Stimulated activated CD8-positive, alpha-beta memory T cell treated with anti-CD3 and anti-CD28 coated beads, Interleukin-12 subunit alpha, Interleukin-12 subunit beta, amount 100 ng/mL, for 1 hour (primary cell): Measurements from ENCODE around the gene MROH7.

ENCODE experiments used
- DNase-seq: peaks from one replicate; pipeline ENCODE4 v3.0.0-alpha.2; 2020; ENCODE audit warnings: low read depth

MROH7 gene

DNA sequence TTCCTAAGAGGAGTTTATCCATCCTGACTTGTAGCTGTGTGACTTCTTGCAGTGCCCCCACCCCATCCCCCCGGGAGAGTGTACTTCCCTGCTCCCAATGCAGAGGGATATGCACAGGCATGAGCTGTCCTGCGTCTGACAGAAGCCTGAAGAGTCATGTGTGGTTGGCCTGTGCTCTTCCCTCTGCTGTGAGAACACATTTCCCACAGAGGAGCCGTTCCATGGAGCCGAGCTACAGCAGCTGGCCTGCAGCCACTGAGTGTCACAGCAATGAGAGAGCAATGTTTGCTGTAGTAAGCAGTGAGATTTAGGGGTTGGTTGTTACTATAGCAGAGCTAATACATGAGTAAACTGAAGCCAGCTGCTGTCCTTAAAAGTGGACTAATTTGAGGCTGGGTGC is 100.7 kb downstream of the MROH7 start:
- no peak for DNase-seq

- no peak for DNase-seq
These were observed 102.0 kb downstream of the MROH7 start for GRCh38 chr1:54743416-54744226.

DNA sequence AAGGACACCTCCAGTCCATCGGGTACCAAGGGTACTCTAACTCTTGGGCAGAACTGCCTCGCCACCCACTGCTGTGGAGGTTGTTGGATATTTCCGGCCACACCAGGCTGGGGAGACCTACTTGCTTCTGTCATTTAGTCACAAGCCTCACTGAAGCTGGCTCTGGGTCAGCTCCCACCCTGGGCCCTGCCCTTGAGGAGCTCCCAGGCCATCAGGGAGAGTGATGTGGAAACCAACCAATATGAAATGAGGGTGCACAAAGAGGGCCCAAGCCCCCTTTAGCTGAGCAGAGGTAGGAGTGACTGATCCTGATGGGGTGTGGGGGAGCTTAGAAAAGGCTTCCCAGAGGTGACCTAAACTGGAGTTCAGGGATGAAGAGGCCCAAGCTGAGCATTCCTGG is 103.1 kb downstream of the MROH7 start:
- no peak for DNase-seq

DNA sequence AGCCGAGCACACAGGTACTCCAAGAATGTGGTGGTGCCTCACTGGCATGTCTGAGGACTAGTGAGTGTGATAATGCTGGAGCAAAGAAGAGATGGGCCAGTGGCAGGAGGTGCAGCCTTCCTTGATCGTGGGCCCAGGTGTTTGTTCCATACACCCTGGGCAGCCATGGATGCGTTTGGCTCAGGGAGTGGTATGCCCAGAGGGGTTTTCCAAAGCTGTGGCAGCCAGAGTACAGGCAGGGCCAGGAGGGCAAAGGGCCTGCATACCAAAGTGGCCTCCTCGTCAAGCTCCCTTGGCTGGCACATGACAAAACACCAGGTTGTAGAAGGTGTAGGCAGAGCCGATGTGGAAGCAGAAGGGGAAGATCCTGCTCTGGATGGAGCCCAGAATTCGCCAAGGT is 103.7 kb downstream of the MROH7 start:
- DNase-seq: no peak

DNA sequence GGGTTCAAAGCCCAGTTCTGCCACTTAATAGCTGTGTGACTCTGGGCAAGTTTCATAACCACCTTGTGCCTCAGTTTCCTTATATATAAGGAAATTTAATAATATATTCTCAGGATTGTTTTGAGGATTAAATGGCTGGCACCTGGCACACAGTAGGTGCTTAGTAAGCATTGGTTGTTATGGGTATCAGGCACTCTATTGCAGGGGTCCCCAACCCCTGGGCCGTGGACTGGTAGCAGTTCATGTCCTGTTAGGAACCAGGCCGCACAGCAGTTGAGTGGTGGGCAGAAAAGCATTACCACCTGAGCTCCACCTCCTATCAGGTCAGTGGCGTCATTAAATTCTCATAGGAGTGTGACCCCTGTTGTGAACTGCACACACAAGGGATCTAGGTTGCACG is 104.3 kb downstream of the MROH7 start:
- no peak for DNase-seq

- DNase-seq: no peak
These were observed 106.7 kb downstream of the MROH7 start for GRCh38 chr1:54748094-54748835.

DNA sequence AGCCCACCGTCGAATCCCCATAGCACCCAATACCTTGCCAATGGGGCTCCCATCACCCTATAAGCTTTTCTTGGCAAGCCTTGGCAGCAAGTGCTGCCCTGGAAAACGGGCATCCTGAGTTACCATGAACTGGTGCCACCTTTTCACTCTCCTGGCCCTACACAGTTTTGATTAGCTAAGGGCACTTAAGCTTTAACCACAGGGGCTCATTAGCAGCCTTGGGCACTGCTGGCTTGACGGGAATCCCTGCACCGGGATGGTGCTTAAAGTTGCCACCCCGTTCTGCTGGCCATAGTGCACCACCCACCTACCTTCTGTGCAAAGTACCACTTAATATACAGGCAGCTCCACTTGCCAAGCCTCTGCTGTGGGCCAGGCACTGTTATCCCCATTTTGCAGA is 109.0 kb downstream of the MROH7 start:
- no peak for DNase-seq

DNA sequence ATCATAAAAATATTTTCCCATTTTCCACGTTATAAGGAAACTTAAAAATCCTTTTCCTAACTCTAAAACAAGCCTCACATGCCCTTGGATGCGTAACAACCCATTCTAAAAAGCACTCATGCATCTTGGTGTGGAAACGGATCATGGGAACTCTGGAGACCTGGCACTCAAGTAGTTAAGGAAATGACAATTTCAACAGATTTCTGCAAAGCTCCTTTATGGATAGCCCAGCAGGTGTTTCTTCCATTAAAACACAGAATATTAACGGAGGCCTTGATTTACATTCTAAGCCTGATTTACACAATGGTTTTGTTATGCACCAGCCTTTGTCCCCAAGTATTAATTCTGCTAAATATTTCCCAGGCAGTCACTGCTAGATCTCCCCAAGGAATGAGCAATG is 109.8 kb downstream of the MROH7 start:
- DNase-seq: no peak

- no peak for DNase-seq
These were observed 112.5 kb downstream of the MROH7 start for GRCh38 chr1:54754045-54754444.

DNA sequence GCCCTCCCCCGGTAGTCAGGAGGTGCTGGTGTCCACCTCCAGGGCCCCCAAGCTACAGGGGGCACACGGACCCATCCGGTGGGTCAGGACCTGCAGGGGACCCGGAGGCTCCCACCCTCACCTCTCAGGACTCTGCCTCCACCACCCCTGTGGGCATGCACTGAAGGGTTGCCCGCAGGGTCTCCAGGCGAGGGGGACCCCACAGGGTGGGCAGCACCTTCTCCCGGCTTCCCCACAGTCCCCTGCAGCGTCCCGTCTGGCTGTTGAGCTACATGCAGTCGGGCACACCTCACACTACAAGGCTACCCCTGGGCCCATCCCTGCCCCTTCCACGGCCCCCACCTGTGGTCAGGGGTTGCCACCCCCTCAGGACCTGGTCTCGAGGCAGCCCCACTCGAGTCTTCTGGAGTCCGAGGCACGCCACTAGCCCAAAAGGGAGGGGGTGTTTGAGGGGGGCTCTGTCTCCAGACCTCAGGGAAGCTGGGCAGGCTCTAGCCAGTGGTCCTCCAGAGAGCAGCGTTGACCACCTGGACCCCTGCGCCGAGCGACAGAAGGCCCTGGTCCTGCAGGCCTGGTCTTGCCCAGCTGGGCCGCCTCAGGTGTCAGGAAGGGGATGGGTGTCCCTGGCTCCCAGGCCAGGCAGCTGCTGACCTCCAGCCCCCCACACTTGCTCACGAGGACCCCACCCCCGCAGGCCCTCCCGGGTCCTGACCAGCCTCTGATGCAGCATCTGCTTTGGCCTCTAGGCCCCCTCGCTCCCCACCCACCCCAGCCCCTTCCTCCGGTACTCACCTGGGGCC is 113.1 kb downstream of the MROH7 start:
- DNase-seq: no peak

DNA sequence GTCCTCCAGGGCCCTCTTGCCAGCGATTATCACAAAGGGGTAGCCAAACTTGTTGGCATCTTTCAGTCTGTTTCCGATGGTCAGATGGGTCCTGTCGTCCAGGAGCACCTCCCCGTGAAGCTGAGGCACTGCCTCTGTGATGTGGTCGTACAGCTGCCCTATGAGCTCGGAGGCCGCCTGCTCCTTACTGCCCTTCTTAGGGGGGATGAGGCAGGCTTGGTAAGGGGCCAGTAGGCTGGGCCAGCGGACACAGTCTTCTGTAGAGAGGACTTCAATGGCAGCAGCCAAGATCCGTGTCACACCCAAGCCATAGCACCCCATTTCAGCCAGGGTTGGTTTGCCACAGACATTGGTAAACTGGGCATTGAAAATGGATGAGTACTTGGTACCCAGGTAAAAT is 116.2 kb downstream of the MROH7 start:
- DNase-seq: no peak

GRCh38 chr1:54758678-54759348 is 117.2 kb downstream of the MROH7 start:
- no peak for DNase-seq
